ENCODE data around the gene TOX3.

Gene TOX3

GRCh38 chr16:52591471-52591870 is 44.5 kb upstream of the TOX3 start:
- ChIA-PET POLR2A (no interaction called here), CTCF (interaction anchor here (0.8 kb wide), 1 partner anchor 43 kb away, joined by 3 read pairs; no protein-coding TSS in a partner anchor)
- Histone ChIP-seq H3K4me1 (ENCODE audit: control insufficient read depth, insufficient read depth, low read length) (no peaks in the 10 kb centered on the region), H3K27ac (ENCODE audit: extremely low read depth, low read depth, low read length) (no peak overlapping the region), H3K9me3 (ENCODE audit: control insufficient read depth, insufficient read depth, low read depth, low read length) (no peaks in the 10 kb centered on the region), H3K4me3 (ENCODE audit: low read depth, low read length) (no peak overlapping the region), H3K36me3 (ENCODE audit: control insufficient read depth in 2 of 2, insufficient read depth in 1 of 2, low read length in 2 of 2) (no peaks in the 10 kb centered on the region)
- TF ChIP-seq ZNF169 (tag by site-specific recombination; IDR thresholded peaks at IDR 0.05) = no peak
- TF ChIP-seq SALL2 (tag by site-specific recombination; IDR thresholded peaks at IDR 0.05; ENCODE audit: borderline replicate concordance) = no peak
- TF ChIP-seq ZNF146 (tag by site-specific recombination; IDR thresholded peaks at IDR 0.05) = no peak
- no peak for TF ChIP-seq GLI4 (tag by site-specific recombination; IDR thresholded peaks at IDR 0.05)
- TF ChIP-seq ZNF449 (tag by site-specific recombination; IDR thresholded peaks at IDR 0.05) = no peak
- TF ChIP-seq SP3 (tag by site-specific recombination; IDR thresholded peaks at IDR 0.05) = no peak
- no peak for TF ChIP-seq ZNF302 (tag by site-specific recombination; IDR thresholded peaks at IDR 0.05; ENCODE audit: low read depth)
- no peak for TF ChIP-seq HOXC10 (CRISPR knock-in tag; IDR thresholded peaks at IDR 0.05)
- TF ChIP-seq KLF7 (tag by site-specific recombination; IDR thresholded peaks at IDR 0.05; ENCODE audit: borderline replicate concordance) = no peak
- TF ChIP-seq ZNF2 (tag by site-specific recombination; IDR thresholded peaks at IDR 0.05) = no peak
- TF ChIP-seq ZSCAN4 (tag by site-specific recombination; IDR thresholded peaks at IDR 0.05) = no peak

GRCh38 chr16:52586159-52586558 is 39.2 kb upstream of the TOX3 start:
- ChIA-PET POLR2A (no interaction called here), CTCF (interaction anchor here (0.6 to 0.7 kb wide), 2 partner anchors 18 to 296 kb away, joined by 4 to 5 read pairs; no protein-coding TSS in a partner anchor)
- H3K4me1 ChIP-seq (ENCODE audit: control insufficient read depth, insufficient read depth, low read length) = no peaks in the 10 kb centered on the region
- H3K27ac ChIP-seq (ENCODE audit: extremely low read depth, low read depth, low read length) = no peak overlapping the region
- TF ChIP-seq IKZF3 (tag by site-specific recombination; IDR thresholded peaks at IDR 0.05) = no peak
- no peak for TF ChIP-seq KLF17 (tag by site-specific recombination; IDR thresholded peaks at IDR 0.05)
- TF ChIP-seq ZFP69B (tag by site-specific recombination; IDR thresholded peaks at IDR 0.05) = no peak
- TF ChIP-seq ZNF624 (tag by site-specific recombination; IDR thresholded peaks at IDR 0.05) = no peak
- no peak for TF ChIP-seq SP7 (tag by site-specific recombination; IDR thresholded peaks at IDR 0.05)
- TF ChIP-seq CTCF (tag by site-specific recombination; IDR thresholded peaks at IDR 0.05) = no peak
- TF ChIP-seq ZFHX2 (tag by site-specific recombination; conservative IDR thresholded peaks at IDR 0.05) = no peak
- no peak for TF ChIP-seq ZSCAN5A (tag by site-specific recombination; IDR thresholded peaks at IDR 0.05)
- TF ChIP-seq ZBTB21 (tag by site-specific recombination; IDR thresholded peaks at IDR 0.05) = no peak
- no peaks in the 10 kb centered on the region for H3K9me3 ChIP-seq (ENCODE audit: control insufficient read depth, insufficient read depth, low read depth, low read length)
- H3K4me3 ChIP-seq (ENCODE audit: low read depth, low read length) = no peak overlapping the region
- no peaks in the 10 kb centered on the region for H3K36me3 ChIP-seq (ENCODE audit: control insufficient read depth in 2 of 2, insufficient read depth in 1 of 2, low read length in 2 of 2)

Data from HEK293 (cell line).